GM23338 (cell line): ENCODE results near the gene TIMM10B. TPM values are rescaled to one million over a fixed set of nuclear protein-coding genes. Genes with fewer than 3 reads are reported as not detected.

Experiments used
- ATAC-seq: fragments of 200-7000 bp; cut with Tn5 transposase; 3 replicates; pipeline ENCODE4 v1.9.1; 2020
- DNase-seq: peaks from one replicate; pipeline ENCODE4 v3.0.0-alpha.2; 2015; ENCODE audit warnings: low spot score
- H2AFZ ChIP-seq: fragments of 200-600 bp; sonication (generic); 2 replicates; pipeline ENCODE4 v1.8.0; 2016; ENCODE audit warnings: antibody characterized with exemption, mild to moderate bottlenecking, moderate library complexity
- H3F3A ChIP-seq: fragments of 200-600 bp; sonication (generic); replicated peaks from 2 replicates; pipeline ENCODE4 v1.8.0; 2017; ENCODE audit warnings: antibody characterized with exemption, mixed run types, low read depth
- H3K27ac ChIP-seq: fragments of 200-600 bp; sonication (generic); 2 replicates; pipeline ENCODE4 v1.6.1; 2016; ENCODE audit warnings: low read depth
- H3K27me3 ChIP-seq: fragments of 200-600 bp; sonication (generic); 2 replicates; pipeline ENCODE4 v1.8.0; 2016; ENCODE audit warnings: mild to moderate bottlenecking, mixed run types, moderate library complexity; ENCODE audit not compliant: insufficient read depth
- H3K36me3 ChIP-seq: fragments of 200-600 bp; sonication (generic); 2 replicates; pipeline ENCODE4 v1.8.0; 2016; ENCODE audit warnings: mild to moderate bottlenecking; ENCODE audit not compliant: insufficient read depth
- H3K4me1 ChIP-seq: fragments of 200-600 bp; sonication (generic); 2 replicates; pipeline ENCODE4 v1.8.0; 2016; ENCODE audit warnings: mild to moderate bottlenecking, moderate library complexity; ENCODE audit not compliant: insufficient read depth
- H3K4me2 ChIP-seq: fragments of 200-600 bp; sonication (generic); 2 replicates; pipeline ENCODE4 v1.7.1; 2017; ENCODE audit warnings: mixed run types
- H3K4me3 ChIP-seq: fragments of 200-600 bp; sonication (generic); 2 replicates; pipeline ENCODE4 v1.6.1; 2016; ENCODE audit warnings: mixed run types
- H3K79me2 ChIP-seq: fragments of 200-600 bp; sonication (generic); replicated peaks from 2 replicates; pipeline ENCODE4 v1.8.0; 2017; ENCODE audit warnings: mild to moderate bottlenecking; ENCODE audit not compliant: insufficient read depth
- H3K9me2 ChIP-seq: fragments of 200-600 bp; sonication (generic); 2 replicates; pipeline ENCODE4 v1.8.0; 2017; ENCODE audit not compliant: insufficient read depth
- H4K20me1 ChIP-seq: fragments of 200-600 bp; sonication (generic); replicated peaks from 2 replicates; pipeline ENCODE4 v1.8.0; 2017; ENCODE audit warnings: mild to moderate bottlenecking; ENCODE audit not compliant: insufficient read depth
- H3K27ac Mint-ChIP-seq: 2 replicates; pipeline ENCODE4 v1.8.0; 2020; ENCODE audit warnings: inconsistent platforms, mild to moderate bottlenecking, moderate library complexity, mixed read lengths
- H3K27me3 Mint-ChIP-seq: 3 replicates; pipeline ENCODE4 v1.8.0; 2022; ENCODE audit warnings: low read depth, mild to moderate bottlenecking, moderate library complexity, mixed read lengths, inconsistent platforms; ENCODE audit not compliant: insufficient read depth, poor library complexity
- H3K36me3 Mint-ChIP-seq: 3 replicates; pipeline ENCODE4 v1.8.0; 2021; ENCODE audit warnings: low read depth, mild to moderate bottlenecking, inconsistent platforms, moderate library complexity, mixed read lengths
- H3K4me1 Mint-ChIP-seq: 3 replicates; pipeline ENCODE4 v1.8.0; 2020; ENCODE audit warnings: mild to moderate bottlenecking, inconsistent platforms, mixed read lengths
- H3K4me3 Mint-ChIP-seq: 3 replicates; pipeline ENCODE4 v1.8.0; 2021; ENCODE audit warnings: moderate library complexity, mild to moderate bottlenecking, inconsistent platforms, mixed read lengths
- H3K9me3 Mint-ChIP-seq: 3 replicates; pipeline ENCODE4 v1.8.0; 2020; ENCODE audit warnings: moderate library complexity, mild to moderate bottlenecking, inconsistent platforms, mixed read lengths
- CTCF ChIP-seq, 2 experiments: fragments of 200-600 bp in 1 of 2; sonication (generic) in 1 of 2; conservative IDR thresholded peaks; 2 replicates each; pipeline versions ENCODE4 v1.5.1 to v1.6.1; 2016 to 2017; ENCODE audit warnings: antibody characterized with exemption in 2 of 2, low read depth in 2 of 2, mild to moderate bottlenecking in 2 of 2, moderate library complexity in 1 of 2
- EZH2 ChIP-seq: fragments of 200-600 bp; sonication (generic); IDR thresholded peaks from one replicate; pipeline ENCODE4 v1.8.0; 2017; ENCODE audit warnings: antibody characterized with exemption, mild to moderate bottlenecking, low read depth; ENCODE audit not compliant: unreplicated experiment
- EZH2phosphoT487 ChIP-seq: fragments of 200-600 bp; sonication (generic); IDR thresholded peaks from one replicate; pipeline ENCODE4 v1.8.1; 2018; ENCODE audit warnings: antibody characterized with exemption; ENCODE audit not compliant: unreplicated experiment
- JUNB ChIP-seq: IDR thresholded peaks from one replicate; pipeline ENCODE4 v1.6.1; 2016; ENCODE audit warnings: antibody characterized with exemption; ENCODE audit not compliant: unreplicated experiment
- NANOG ChIP-seq: IDR thresholded peaks from 2 replicates; pipeline ENCODE4 v1.6.1; 2016; ENCODE audit warnings: antibody characterized with exemption, borderline replicate concordance
- POLR2AphosphoS5 ChIP-seq: IDR thresholded peaks from 2 replicates; pipeline ENCODE4 v1.6.1; 2016; ENCODE audit warnings: antibody characterized with exemption, low read depth
- REST ChIP-seq: IDR thresholded peaks from one replicate; pipeline ENCODE4 v1.6.1; 2018; ENCODE audit warnings: antibody characterized with exemption; ENCODE audit not compliant: unreplicated experiment
- STAT1 ChIP-seq: IDR thresholded peaks from one replicate; pipeline ENCODE4 v1.6.1; 2016; ENCODE audit warnings: antibody characterized with exemption; ENCODE audit not compliant: unreplicated experiment
- ZNF114 ChIP-seq: fragments of 250-450 bp; sonication (Bioruptor Pico); IDR thresholded peaks from 2 replicates; pipeline ENCODE4 v1.5.0; 2020; ENCODE audit warnings: mild to moderate bottlenecking, moderate library complexity
- ZNF462 ChIP-seq: fragments of 250-450 bp; sonication (Bioruptor Pico); IDR thresholded peaks from 2 replicates; pipeline ENCODE4 v1.5.0; 2020; ENCODE audit warnings: mild to moderate bottlenecking, moderate library complexity
- polyA plus RNA-seq: library from polyadenylated mRNA; unstranded; fragments of >200 nt; fragmentation: Nextera tagmentation; extraction: Ambion mirVana; gene quantifications from 2 replicates; pipeline ENCODE4 v1.2.1, GENCODE V29; 2016
- total RNA-seq: library from RNA; depleted of rRNA; stranded (reverse); fragments of >200 nt; shearing (Covaris generic); gene quantifications from 2 replicates; pipeline ENCODE4 v1.2.3, GENCODE V29; 2014

TIMM10B gene
- total and polyA plus RNA-seq, 2 experiments from 2014 or later, result 30.8 to 54.2 TPM

- no peak overlapping the region for H3K4me2 ChIP-seq
- ATAC-seq (peak; percentile 11), DNase-seq (peak; percentile 83)
- Mint-ChIP-seq H3K4me1 (peaks cover 40% of the 10 kb centered on the region), H3K27ac (peak overlapping the region; percentile 40; the same call in 1 of the 2 replicates), H3K36me3 (peaks cover 36% of the 10 kb centered on the region), H3K9me3 (no peaks in the 10 kb centered on the region; the same call in 2 of the 3 replicates), H3K4me3 (no peak overlapping the region; the same call in 2 of the 3 replicates), H3K27me3 (peaks cover 18% of the 10 kb centered on the region)
- peaks cover 4% of the 10 kb centered on the region for H4K20me1 ChIP-seq
- peak overlapping the region; percentile 75; the same call in 1 of the 2 replicates for H3K27ac ChIP-seq
- H3K4me1 ChIP-seq, result peaks cover 22% of the 10 kb centered on the region
- 0 out of 2 replicates have a peak, but pooled peaks cover 15% of the 10 kb centered on the region for H3F3A ChIP-seq
- H2AFZ ChIP-seq, result no peak overlapping the region
- TF ChIP-seq STAT1 (no peak), POLR2AphosphoS5 (no peak), EZH2 (no peak), EZH2phosphoT487 (no peak), ZNF114 (no peak), CTCF (conservative IDR thresholded peaks at IDR 0.05; ENCODE audit: low read depth in 2 of 2) (peak; percentile 38 to 64; a peak in 3 of 4 replicates)
- H3K27me3 ChIP-seq, result no peaks in the 10 kb centered on the region
- peaks cover 17% of the 10 kb centered on the region for H3K79me2 ChIP-seq
- H3K9me2 ChIP-seq, result no peaks in the 10 kb centered on the region
- no peak overlapping the region for H3K4me3 ChIP-seq
- H3K36me3 ChIP-seq, result peaks cover 4% of the 10 kb centered on the region; the same call in 1 of the 2 replicates
Measured at GRCh38 chr11:6475936-6476335, 5.4 kb upstream of the TIMM10B start.

GRCh38 chr11:6476571-6476970 is 4.7 kb upstream of the TIMM10B start:
- DNase-seq, result peak; percentile 33
- TF ChIP-seq EZH2phosphoT487, result no peak
- TF ChIP-seq STAT1, result no peak
- no peak for TF ChIP-seq NANOG
- no peak for TF ChIP-seq JUNB
- no peak for TF ChIP-seq ZNF462
- no peak for TF ChIP-seq REST
- no peak for TF ChIP-seq POLR2AphosphoS5

More at GRCh38 chr11:6476571-6476970, 4.7 kb upstream of the TIMM10B start:
- H3K27ac ChIP-seq, result no peak overlapping the region; the same call in 1 of the 2 replicates
- peaks cover 40% of the 10 kb centered on the region for H3K4me1 Mint-ChIP-seq
- H3K27me3 Mint-ChIP-seq, result peaks cover 18% of the 10 kb centered on the region
- H3K36me3 ChIP-seq, result peaks cover 4% of the 10 kb centered on the region; the same call in 1 of the 2 replicates
- no peaks in the 10 kb centered on the region; the same call in 2 of the 3 replicates for H3K9me3 Mint-ChIP-seq
- ATAC-seq, result no peak
- H4K20me1 ChIP-seq, result peaks cover 4% of the 10 kb centered on the region
- H2AFZ ChIP-seq, result no peak overlapping the region
- no peak overlapping the region for H3K27ac Mint-ChIP-seq
- H3K27me3 ChIP-seq, result no peaks in the 10 kb centered on the region
- H3K36me3 Mint-ChIP-seq, result peaks cover 36% of the 10 kb centered on the region
- H3K4me1 ChIP-seq, result peaks cover 22% of the 10 kb centered on the region
- H3K79me2 ChIP-seq, result peaks cover 19% of the 10 kb centered on the region
- H3F3A ChIP-seq, result 0 out of 2 replicates have a peak, but pooled peaks cover 15% of the 10 kb centered on the region
- H3K4me3 ChIP-seq, result no peak overlapping the region
- H3K9me2 ChIP-seq, result no peaks in the 10 kb centered on the region
- no peak overlapping the region for H3K4me2 ChIP-seq
- H3K4me3 Mint-ChIP-seq, result no peak overlapping the region; the same call in 2 of the 3 replicates
